Measurements from ENCODE around the gene GPM6B. TPM values are rescaled to one million over a fixed set of nuclear protein-coding genes. Genes with fewer than 3 reads are reported as not detected.

GPM6B gene
- total RNA-seq, 2 experiments from 2014 or later, result not detected

- CTCF ChIA-PET (ENCODE audit: unreplicated experiment), result no interaction called here
- intact Hi-C loops (cut with micrococcal nuclease; ENCODE audit: unreplicated experiment), result loop anchor here (5.0 kb wide), 1 partner anchor 195 kb away; no protein-coding TSS in a partner anchor
- no peak overlapping the region for H3K4me2 ChIP-seq (ENCODE audit: low read length)
These were observed 35.3 kb upstream of the GPM6B start for GRCh38 chrX:13852001-13852695.

GRCh38 chrX:13845721-13846378 lies 29.0 kb upstream of the GPM6B start:
- no peaks in the 10 kb centered on the region for H3K9me2 ChIP-seq (ENCODE audit: insufficient read depth, low read length)
- H3K4me3 ChIP-seq (ENCODE audit: low read depth, low read length, poor library complexity, severe bottlenecking), result no peak overlapping the region
- intact Hi-C loops (cut with micrococcal nuclease; ENCODE audit: unreplicated experiment), result no loop called here
- no peaks in the 10 kb centered on the region for H3K36me3 ChIP-seq (ENCODE audit: insufficient read depth, low read length)
- no peaks in the 10 kb centered on the region for H4K20me1 ChIP-seq (ENCODE audit: insufficient read depth, low read length)
- no TSS peak for BruUV-seq (replicated peaks)
- ChIA-PET CTCF (ENCODE audit: unreplicated experiment) (no interaction called here), POLR2A (no interaction called here)
- H3K4me2 ChIP-seq (ENCODE audit: low read length), result no peak overlapping the region
- H3K27ac ChIP-seq (ENCODE audit: low read depth, low read length, poor library complexity, severe bottlenecking), result no peak overlapping the region
- H2AFZ ChIP-seq (ENCODE audit: low read length), result no peak overlapping the region
- TF ChIP-seq EZH2phosphoT487 (IDR thresholded peaks at IDR 0.05; ENCODE audit: borderline replicate concordance, low read depth, low read length) (no peak), CTCF (conservative IDR thresholded peaks at IDR 0.05; ENCODE audit: low read length) (no peak)
- no peaks in the 10 kb centered on the region for H3K9me3 ChIP-seq (ENCODE audit: low read length)
- no peaks in the 10 kb centered on the region for H3K79me2 ChIP-seq (ENCODE audit: insufficient read depth, low read depth, low read length)
- DNase-seq (ENCODE audit: low spot score), result no peak
- H3K4me1 ChIP-seq (ENCODE audit: insufficient read depth, low read length, poor library complexity, severe bottlenecking), result no peaks in the 10 kb centered on the region

More at GRCh38 chrX:13852001-13852695, 35.3 kb upstream of the GPM6B start:
- peak overlapping the region; percentile 46 for H2AFZ ChIP-seq (ENCODE audit: low read length)
- TF ChIP-seq CTCF (conservative IDR thresholded peaks at IDR 0.05; ENCODE audit: low read length), result peak; percentile 65
- TF ChIP-seq EZH2phosphoT487 (IDR thresholded peaks at IDR 0.05; ENCODE audit: borderline replicate concordance, low read depth, low read length), result no peak
- peak; percentile 30 for DNase-seq (ENCODE audit: low spot score)
- H3K4me1 ChIP-seq (ENCODE audit: insufficient read depth, low read length, poor library complexity, severe bottlenecking), result no peaks in the 10 kb centered on the region
- no peaks in the 10 kb centered on the region for H3K36me3 ChIP-seq (ENCODE audit: insufficient read depth, low read length)
- H3K9me2 ChIP-seq (ENCODE audit: insufficient read depth, low read length), result no peaks in the 10 kb centered on the region
- H3K27ac ChIP-seq (ENCODE audit: low read depth, low read length, poor library complexity, severe bottlenecking), result no peak overlapping the region
- H3K9me3 ChIP-seq (ENCODE audit: low read length), result no peaks in the 10 kb centered on the region
- POLR2A ChIA-PET, result interaction anchor here (0.5 to 0.6 kb wide), 2 partner anchors 97 to 130 kb away, joined by 3 to 9 read pairs; no protein-coding TSS in a partner anchor
- BruUV-seq (replicated peaks), result no TSS peak
- H3K4me3 ChIP-seq (ENCODE audit: low read depth, low read length, poor library complexity, severe bottlenecking), result no peak overlapping the region
- no peaks in the 10 kb centered on the region for H4K20me1 ChIP-seq (ENCODE audit: insufficient read depth, low read length)
- H3K79me2 ChIP-seq (ENCODE audit: insufficient read depth, low read depth, low read length), result no peaks in the 10 kb centered on the region
